HEK293 (cell line): ENCODE results near the gene ASCL2.

Source experiments
- CTCF ChIA-PET: fragments of 350-600 bp; formaldehyde crosslinking; extraction: SDS; loops from one replicate; lab custom pipeline; 2021; ENCODE audit warnings: antibody characterized with exemption; lab: Yijun Ruan, JAX
- POLR2A ChIA-PET: fragments of 300-600 bp; formaldehyde crosslinking; extraction: SDS; loops from one replicate; lab custom pipeline; 2020; ENCODE audit warnings: antibody characterized with exemption, inconsistent platforms; lab: Yijun Ruan, JAX
- H3K27ac ChIP-seq: fragments of 200-500 bp; sonication (Bioruptor generic); 2 replicates; pipeline ENCODE4 v1.5.1; 2014; ENCODE audit warnings: low read depth, low read length, control low read depth, inconsistent platforms; ENCODE audit errors: extremely low read depth
- H3K36me3 ChIP-seq, 2 experiments: fragments of 200-500 bp in 1 of 2; sonication (Bioruptor generic) in 1 of 2; 1 replicate in 1 of 2; 2 replicates in 1 of 2; pipeline ENCODE4 v1.5.1; 2014 to 2017; ENCODE audit warnings: inconsistent platforms in 2 of 2, low read length in 2 of 2; ENCODE audit not compliant: control insufficient read depth in 2 of 2, insufficient read depth in 1 of 2
- H3K4me1 ChIP-seq: fragments of 200-500 bp; sonication (Bioruptor generic); 2 replicates; pipeline ENCODE4 v1.5.1; 2014; ENCODE audit warnings: mild to moderate bottlenecking, low read length, inconsistent platforms; ENCODE audit not compliant: control insufficient read depth, insufficient read depth
- H3K4me3 ChIP-seq: 2 replicates; pipeline ENCODE4 v1.5.1; 2011; ENCODE audit warnings: low read depth, mild to moderate bottlenecking, control low read depth, low read length, moderate library complexity
- H3K9me3 ChIP-seq: fragments of 200-500 bp; sonication (Bioruptor generic); 2 replicates; pipeline ENCODE4 v1.5.1; 2014; ENCODE audit warnings: low read depth, low read length, inconsistent platforms; ENCODE audit not compliant: control insufficient read depth, insufficient read depth
- BCL11A ChIP-seq: fragments of 450-650 bp; formaldehyde crosslinking; IDR thresholded peaks from 2 replicates; pipeline ENCODE4 v1.5.1; 2016; ENCODE audit warnings: low read depth, missing biosample characterization, missing genetic modification characterization
- OSR2 ChIP-seq: fragments of 450-650 bp; formaldehyde crosslinking; IDR thresholded peaks from 2 replicates; pipeline ENCODE4 v1.5.1; 2016; ENCODE audit warnings: missing biosample characterization, missing genetic modification characterization
- PRDM1 ChIP-seq: fragments of 450-650 bp; formaldehyde crosslinking; IDR thresholded peaks from 2 replicates; pipeline ENCODE4; 2016; ENCODE audit warnings: missing biosample characterization, missing genetic modification characterization
- ZBTB21 ChIP-seq: fragments of 450-650 bp; formaldehyde crosslinking; IDR thresholded peaks from 2 replicates; pipeline ENCODE4 v1.5.1; 2017; ENCODE audit warnings: missing biosample characterization, missing genetic modification characterization
- ZBTB8A ChIP-seq: fragments of 450-650 bp; formaldehyde crosslinking; IDR thresholded peaks from 2 replicates; pipeline ENCODE4 v1.5.1; 2016; ENCODE audit warnings: missing biosample characterization, missing genetic modification characterization
- ZFHX2 ChIP-seq: fragments of 450-650 bp; formaldehyde crosslinking; conservative IDR thresholded peaks from 2 replicates; pipeline ENCODE4 v1.5.1; 2016; ENCODE audit warnings: missing biosample characterization, missing genetic modification characterization
- ZNF121 ChIP-seq: fragments of 450-650 bp; formaldehyde crosslinking; IDR thresholded peaks from 2 replicates; pipeline ENCODE4 v1.5.1; 2016; ENCODE audit warnings: missing biosample characterization, missing genetic modification characterization
- ZNF133 ChIP-seq: fragments of 450-650 bp; formaldehyde crosslinking; IDR thresholded peaks from 2 replicates; pipeline ENCODE4 v1.5.1; 2016; ENCODE audit warnings: missing biosample characterization, missing genetic modification characterization
- ZNF174 ChIP-seq: fragments of 450-650 bp; formaldehyde crosslinking; IDR thresholded peaks from 2 replicates; pipeline ENCODE4 v1.5.0; 2017; ENCODE audit warnings: missing biosample characterization, mild to moderate bottlenecking, missing genetic modification characterization
- ZNF2 ChIP-seq: fragments of 450-650 bp; formaldehyde crosslinking; IDR thresholded peaks from 2 replicates; pipeline ENCODE4 v1.5.1; 2016; ENCODE audit warnings: missing biosample characterization, missing genetic modification characterization
- ZNF211 ChIP-seq: fragments of 450-650 bp; formaldehyde crosslinking; IDR thresholded peaks from 2 replicates; pipeline ENCODE4 v1.5.1; 2016; ENCODE audit warnings: low read depth, missing biosample characterization, missing genetic modification characterization
- ZNF239 ChIP-seq: fragments of 450-650 bp; formaldehyde crosslinking; IDR thresholded peaks from 2 replicates; pipeline ENCODE4 v1.5.1; 2016; ENCODE audit warnings: missing biosample characterization, missing genetic modification characterization
- ZNF24 ChIP-seq: fragments of 450-650 bp; formaldehyde crosslinking; IDR thresholded peaks from 2 replicates; pipeline ENCODE4 v1.5.1; 2016; ENCODE audit warnings: missing biosample characterization, missing genetic modification characterization
- ZNF302 ChIP-seq: fragments of 450-650 bp; formaldehyde crosslinking; IDR thresholded peaks from 2 replicates; pipeline ENCODE4 v1.5.1; 2016; ENCODE audit warnings: missing biosample characterization, missing genetic modification characterization, low read depth
- ZNF324 ChIP-seq: fragments of 450-650 bp; formaldehyde crosslinking; IDR thresholded peaks from 2 replicates; pipeline ENCODE4 v1.5.1; 2016; ENCODE audit warnings: missing biosample characterization, missing genetic modification characterization
- ZNF423 ChIP-seq: fragments of 450-650 bp; formaldehyde crosslinking; IDR thresholded peaks from 2 replicates; pipeline ENCODE4 v1.5.1; 2016; ENCODE audit warnings: missing biosample characterization, missing genetic modification characterization
- ZNF473 ChIP-seq: fragments of 450-650 bp; formaldehyde crosslinking; IDR thresholded peaks from 2 replicates; pipeline ENCODE4 v1.5.1; 2017; ENCODE audit warnings: missing biosample characterization, missing genetic modification characterization
- ZNF521 ChIP-seq: fragments of 450-650 bp; formaldehyde crosslinking; IDR thresholded peaks from 2 replicates; pipeline ENCODE4 v1.5.1; 2017; ENCODE audit warnings: missing biosample characterization, mild to moderate bottlenecking, missing genetic modification characterization
- ZNF571 ChIP-seq: fragments of 450-650 bp; formaldehyde crosslinking; IDR thresholded peaks from 2 replicates; pipeline ENCODE4 v1.5.0; 2017; ENCODE audit warnings: missing biosample characterization, missing genetic modification characterization
- ZNF777 ChIP-seq: fragments of 450-650 bp; formaldehyde crosslinking; IDR thresholded peaks from 2 replicates; pipeline ENCODE4 v1.5.1; 2017; ENCODE audit warnings: missing biosample characterization, missing genetic modification characterization, borderline replicate concordance
- ZSCAN30 ChIP-seq: fragments of 450-650 bp; IDR thresholded peaks from 2 replicates; pipeline ENCODE4 v1.5.1; 2018; ENCODE audit warnings: missing biosample characterization, mild to moderate bottlenecking, missing genetic modification characterization, moderate library complexity
- TF ChIP-seq, protein P1 (sequence below): fragments of 450-650 bp; formaldehyde crosslinking; IDR thresholded peaks from 2 replicates; pipeline ENCODE4 v1.5.1; 2016; ENCODE audit warnings: missing biosample characterization, missing genetic modification characterization
- TF ChIP-seq, protein P2 (sequence below): fragments of 450-650 bp; formaldehyde crosslinking; IDR thresholded peaks from 2 replicates; pipeline ENCODE4 v1.5.1; 2016; ENCODE audit warnings: missing biosample characterization, missing genetic modification characterization
- TF ChIP-seq, protein P3 (sequence below): fragments of 450-650 bp; formaldehyde crosslinking; IDR thresholded peaks from 2 replicates; pipeline ENCODE4 v1.5.1; 2016; ENCODE audit warnings: missing biosample characterization, missing genetic modification characterization
- TF ChIP-seq, protein P4 (sequence below): fragments of 450-650 bp; formaldehyde crosslinking; IDR thresholded peaks from 2 replicates; pipeline ENCODE4 v1.5.1; 2016; ENCODE audit warnings: missing biosample characterization, missing genetic modification characterization
- TF ChIP-seq, protein P5 (sequence below): fragments of 450-650 bp; IDR thresholded peaks from 2 replicates; pipeline ENCODE4 v1.5.1; 2018; ENCODE audit warnings: missing biosample characterization, missing genetic modification characterization

Gene ASCL2

DNA sequence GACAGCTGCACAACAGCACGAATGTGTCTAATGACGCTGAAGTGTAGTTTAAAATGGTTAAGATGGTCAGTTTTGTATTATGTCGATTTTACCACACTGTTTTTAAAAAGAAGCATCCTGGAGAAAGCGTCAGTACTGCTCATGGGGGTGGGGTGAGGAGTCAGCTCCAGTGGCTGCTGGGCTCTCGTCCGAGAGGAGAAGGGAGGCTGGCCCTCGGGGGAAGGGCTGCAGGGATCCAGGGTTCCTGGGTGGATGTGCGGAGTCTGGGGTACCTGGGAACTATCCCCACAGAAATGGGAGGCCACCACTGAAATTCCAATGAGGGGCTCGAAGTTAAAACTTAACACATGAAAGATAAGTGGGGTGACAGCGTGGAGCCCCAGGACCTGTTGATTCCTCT lies 19.5 kb upstream of the ASCL2 start:
- ChIA-PET CTCF (interaction anchor here (1.0 kb wide), 1 partner anchor 9 kb away, joined by 4 read pairs; no protein-coding TSS in a partner anchor), POLR2A (no interaction called here)
- Histone ChIP-seq H3K27ac (no peak overlapping the region), H3K4me3 (no peak overlapping the region), H3K9me3 (no peaks in the 10 kb centered on the region), H3K36me3 (no peaks in the 10 kb centered on the region), H3K4me1 (no peaks in the 10 kb centered on the region)
- no peak for TF ChIP-seq ZNF521 (tag by site-specific recombination)
- no peak for TF ChIP-seq ZBTB21 (tag by site-specific recombination)
- TF ChIP-seq, protein P1, sequence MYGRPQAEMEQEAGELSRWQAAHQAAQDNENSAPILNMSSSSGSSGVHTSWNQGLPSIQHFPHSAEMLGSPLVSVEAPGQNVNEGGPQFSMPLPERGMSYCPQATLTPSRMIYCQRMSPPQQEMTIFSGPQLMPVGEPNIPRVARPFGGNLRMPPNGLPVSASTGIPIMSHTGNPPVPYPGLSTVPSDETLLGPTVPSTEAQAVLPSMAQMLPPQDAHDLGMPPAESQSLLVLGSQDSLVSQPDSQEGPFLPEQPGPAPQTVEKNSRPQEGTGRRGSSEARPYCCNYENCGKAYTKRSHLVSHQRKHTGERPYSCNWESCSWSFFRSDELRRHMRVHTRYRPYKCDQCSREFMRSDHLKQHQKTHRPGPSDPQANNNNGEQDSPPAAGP (tag by site-specific recombination): no peak
- TF ChIP-seq, protein P2, sequence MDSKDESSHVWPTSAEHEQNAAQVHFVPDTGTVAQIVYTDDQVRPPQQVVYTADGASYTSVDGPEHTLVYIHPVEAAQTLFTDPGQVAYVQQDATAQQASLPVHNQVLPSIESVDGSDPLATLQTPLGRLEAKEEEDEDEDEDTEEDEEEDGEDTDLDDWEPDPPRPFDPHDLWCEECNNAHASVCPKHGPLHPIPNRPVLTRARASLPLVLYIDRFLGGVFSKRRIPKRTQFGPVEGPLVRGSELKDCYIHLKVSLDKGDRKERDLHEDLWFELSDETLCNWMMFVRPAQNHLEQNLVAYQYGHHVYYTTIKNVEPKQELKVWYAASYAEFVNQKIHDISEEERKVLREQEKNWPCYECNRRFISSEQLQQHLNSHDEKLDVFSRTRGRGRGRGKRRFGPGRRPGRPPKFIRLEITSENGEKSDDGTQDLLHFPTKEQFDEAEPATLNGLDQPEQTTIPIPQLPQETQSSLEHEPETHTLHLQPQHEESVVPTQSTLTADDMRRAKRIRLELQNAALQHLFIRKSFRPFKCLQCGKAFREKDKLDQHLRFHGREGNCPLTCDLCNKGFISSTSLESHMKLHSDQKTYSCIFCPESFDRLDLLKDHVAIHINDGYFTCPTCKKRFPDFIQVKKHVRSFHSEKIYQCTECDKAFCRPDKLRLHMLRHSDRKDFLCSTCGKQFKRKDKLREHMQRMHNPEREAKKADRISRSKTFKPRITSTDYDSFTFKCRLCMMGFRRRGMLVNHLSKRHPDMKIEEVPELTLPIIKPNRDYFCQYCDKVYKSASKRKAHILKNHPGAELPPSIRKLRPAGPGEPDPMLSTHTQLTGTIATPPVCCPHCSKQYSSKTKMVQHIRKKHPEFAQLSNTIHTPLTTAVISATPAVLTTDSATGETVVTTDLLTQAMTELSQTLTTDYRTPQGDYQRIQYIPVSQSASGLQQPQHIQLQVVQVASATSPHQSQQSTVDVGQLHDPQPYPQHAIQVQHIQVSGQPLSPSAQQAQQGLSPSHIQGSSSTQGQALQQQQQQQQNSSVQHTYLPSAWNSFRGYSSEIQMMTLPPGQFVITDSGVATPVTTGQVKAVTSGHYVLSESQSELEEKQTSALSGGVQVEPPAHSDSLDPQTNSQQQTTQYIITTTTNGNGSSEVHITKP: no peak
- no peak for TF ChIP-seq ZBTB8A (tag by site-specific recombination)
- no peak for TF ChIP-seq ZFHX2 (tag by site-specific recombination)
- no peak for TF ChIP-seq ZNF302 (tag by site-specific recombination)
- TF ChIP-seq, protein P3, sequence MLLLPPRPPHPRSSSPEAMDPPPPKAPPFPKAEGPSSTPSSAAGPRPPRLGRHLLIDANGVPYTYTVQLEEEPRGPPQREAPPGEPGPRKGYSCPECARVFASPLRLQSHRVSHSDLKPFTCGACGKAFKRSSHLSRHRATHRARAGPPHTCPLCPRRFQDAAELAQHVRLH (tag by site-specific recombination): no peak
- TF ChIP-seq ZNF423 (tag by site-specific recombination): no peak
- TF ChIP-seq ZNF324 (tag by site-specific recombination): no peak

DNA sequence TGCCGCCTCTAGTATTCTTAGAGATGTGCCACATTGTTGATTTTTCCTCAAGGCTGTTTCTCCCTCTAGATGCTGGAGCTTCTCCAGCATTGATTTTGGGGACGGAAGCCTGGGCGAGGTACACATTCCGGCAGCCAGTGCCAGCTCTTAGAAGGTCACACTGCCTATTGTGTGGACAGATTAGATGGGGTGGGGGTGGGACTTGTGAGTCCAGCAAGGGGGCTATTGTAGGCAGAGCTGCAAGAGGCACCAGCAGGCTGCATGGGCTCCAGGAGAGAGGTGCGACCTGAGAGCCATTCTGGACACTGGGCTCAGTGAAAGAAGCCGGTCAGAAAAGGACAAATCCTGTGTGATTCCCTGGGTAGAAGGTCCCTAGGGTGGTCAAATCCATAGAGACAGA lies 19.0 kb upstream of the ASCL2 start:
- Histone ChIP-seq H3K36me3 (no peaks in the 10 kb centered on the region), H3K4me1 (no peaks in the 10 kb centered on the region), H3K27ac (no peak overlapping the region), H3K9me3 (no peaks in the 10 kb centered on the region), H3K4me3 (no peak overlapping the region)
- ChIA-PET POLR2A (interaction anchor here (0.7 kb wide), 1 partner anchor 562 kb away, joined by 11 read pairs; no protein-coding TSS in a partner anchor), CTCF (interaction anchor here (0.6 kb wide), 1 partner anchor 1097 kb away, joined by 4 read pairs; no protein-coding TSS in a partner anchor)
- TF ChIP-seq ZSCAN30 (tag by site-specific recombination) (no peak), ZNF133 (tag by site-specific recombination) (no peak), ZNF473 (tag by site-specific recombination) (no peak), BCL11A (tag by site-specific recombination) (no peak), ZNF777 (tag by site-specific recombination) (no peak), ZNF521 (tag by site-specific recombination) (no peak), ZNF24 (tag by site-specific recombination) (no peak), ZNF211 (tag by site-specific recombination) (no peak), ZNF2 (no peak), ZNF571 (tag by site-specific recombination) (no peak), ZNF302 (tag by site-specific recombination) (no peak), ZNF239 (no peak), PRDM1 (tag by site-specific recombination) (no peak), OSR2 (tag by site-specific recombination) (no peak), ZNF174 (no peak), ZNF121 (no peak)
- TF ChIP-seq, protein P4, sequence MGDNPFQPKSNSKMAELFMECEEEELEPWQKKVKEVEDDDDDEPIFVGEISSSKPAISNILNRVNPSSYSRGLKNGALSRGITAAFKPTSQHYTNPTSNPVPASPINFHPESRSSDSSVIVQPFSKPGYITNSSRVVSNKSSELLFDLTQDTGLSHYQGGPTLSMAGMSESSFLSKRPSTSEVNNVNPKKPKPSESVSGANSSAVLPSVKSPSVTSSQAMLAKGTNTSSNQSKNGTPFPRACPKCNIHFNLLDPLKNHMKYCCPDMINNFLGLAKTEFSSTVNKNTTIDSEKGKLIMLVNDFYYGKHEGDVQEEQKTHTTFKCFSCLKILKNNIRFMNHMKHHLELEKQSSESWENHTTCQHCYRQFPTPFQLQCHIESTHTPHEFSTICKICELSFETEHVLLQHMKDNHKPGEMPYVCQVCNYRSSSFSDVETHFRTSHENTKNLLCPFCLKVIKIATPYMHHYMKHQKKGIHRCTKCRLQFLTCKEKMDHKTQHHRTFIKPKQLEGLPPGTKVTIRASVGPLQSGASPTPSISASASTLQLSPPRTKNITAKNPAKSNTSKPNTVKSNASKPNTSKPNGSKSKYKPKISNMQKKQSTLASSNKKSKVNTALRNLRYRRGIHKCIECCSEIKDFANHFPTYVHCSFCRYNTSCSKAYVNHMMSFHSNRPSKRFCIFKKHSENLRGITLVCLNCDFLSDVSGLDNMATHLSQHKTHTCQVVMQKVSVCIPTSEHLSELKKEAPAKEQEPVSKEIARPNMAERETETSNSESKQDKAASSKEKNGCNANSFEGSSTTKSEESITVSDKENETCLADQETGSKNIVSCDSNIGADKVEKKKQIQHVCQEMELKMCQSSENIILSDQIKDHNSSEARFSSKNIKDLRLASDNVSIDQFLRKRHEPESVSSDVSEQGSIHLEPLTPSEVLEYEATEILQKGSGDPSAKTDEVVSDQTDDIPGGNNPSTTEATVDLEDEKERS (tag by site-specific recombination): no peak
- TF ChIP-seq, protein P5, sequence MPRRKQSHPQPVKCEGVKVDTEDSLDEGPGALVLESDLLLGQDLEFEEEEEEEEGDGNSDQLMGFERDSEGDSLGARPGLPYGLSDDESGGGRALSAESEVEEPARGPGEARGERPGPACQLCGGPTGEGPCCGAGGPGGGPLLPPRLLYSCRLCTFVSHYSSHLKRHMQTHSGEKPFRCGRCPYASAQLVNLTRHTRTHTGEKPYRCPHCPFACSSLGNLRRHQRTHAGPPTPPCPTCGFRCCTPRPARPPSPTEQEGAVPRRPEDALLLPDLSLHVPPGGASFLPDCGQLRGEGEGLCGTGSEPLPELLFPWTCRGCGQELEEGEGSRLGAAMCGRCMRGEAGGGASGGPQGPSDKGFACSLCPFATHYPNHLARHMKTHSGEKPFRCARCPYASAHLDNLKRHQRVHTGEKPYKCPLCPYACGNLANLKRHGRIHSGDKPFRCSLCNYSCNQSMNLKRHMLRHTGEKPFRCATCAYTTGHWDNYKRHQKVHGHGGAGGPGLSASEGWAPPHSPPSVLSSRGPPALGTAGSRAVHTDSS (tag by site-specific recombination): no peak
